ENCODE results near the gene KRT3.
"Not testable (repeated sequence)": the region's sequence is repeated elsewhere in the genome, so short reads cannot be mapped to it uniquely, and the experiment has no call there.

KRT3 gene

GRCh38 chr12:52796839-52797528 lies 1.1 kb upstream of the KRT3 start:
- DNase-seq, result no peak

GRCh38 chr12:52796429-52796794 lies 495 bp upstream of the KRT3 start:
- DNase-seq, result no peak

- DNase-seq, result not testable (repeated sequence)
Observed at GRCh38 chr12:52795332-52795674, 614 bp downstream of the KRT3 start.

GRCh38 chr12:52794479-52795331 lies 1.2 kb downstream of the KRT3 start:
- DNase-seq, result no peak

- DNase-seq, result no peak
Observed at GRCh38 chr12:52792185-52793029, 3.5 kb downstream of the KRT3 start.

- DNase-seq, result no peak
Observed at GRCh38 chr12:52791271-52792184, 4.4 kb downstream of the KRT3 start.

- DNase-seq, result no peak
Observed at GRCh38 chr12:52790427-52791270, 5.3 kb downstream of the KRT3 start.

- DNase-seq, result no peak
Observed at GRCh38 chr12:52789637-52790426, 6.1 kb downstream of the KRT3 start.

- no peak for DNase-seq
Observed at GRCh38 chr12:52788876-52789636, 6.9 kb downstream of the KRT3 start.

GRCh38 chr12:52788192-52788875 lies 7.6 kb downstream of the KRT3 start:
- DNase-seq, result no peak

- peak; percentile 26 for DNase-seq
Observed at GRCh38 chr12:52787324-52788191, 8.4 kb downstream of the KRT3 start.

- no peak for DNase-seq
Observed at GRCh38 chr12:52784909-52785308, 11.0 kb downstream of the KRT3 start.

- no peak for DNase-seq
Observed at GRCh38 chr12:52783563-52784316, 12.2 kb downstream of the KRT3 start.

- DNase-seq, result no peak
Observed at GRCh38 chr12:52782502-52782901, 13.4 kb downstream of the KRT3 start.

- DNase-seq, result no peak
Observed at GRCh38 chr12:52781399-52782082, 14.4 kb downstream of the KRT3 start.

GRCh38 chr12:52779914-52780313 lies 16.0 kb downstream of the KRT3 start:
- DNase-seq, result no peak

GRCh38 chr12:52778833-52779232 lies 17.1 kb downstream of the KRT3 start:
- DNase-seq, result no peak
